Renal pelvis (tissue), 4 donors: ENCODE results near the gene TYW5. TPM values are rescaled to one million over a fixed set of nuclear protein-coding genes. Genes with fewer than 3 reads are reported as not detected.

Experiments
- DNase-seq: peaks from one replicate; pipeline ENCODE4 v3.0.0-alpha.2; 2013
- polyA plus RNA-seq, 3 donors: library from polyadenylated mRNA; unstranded; fragments of 120-200 nt; gene quantifications; one replicate each; pipeline ENCODE4 v1.2.1, GENCODE V29; 2013; ENCODE audit not compliant: insufficient read length in 3 of 3

The TYW5 gene
- polyA plus RNA-seq, 3 donors = 11.3 to 18.7 (median 17.9) TPM

DNA sequence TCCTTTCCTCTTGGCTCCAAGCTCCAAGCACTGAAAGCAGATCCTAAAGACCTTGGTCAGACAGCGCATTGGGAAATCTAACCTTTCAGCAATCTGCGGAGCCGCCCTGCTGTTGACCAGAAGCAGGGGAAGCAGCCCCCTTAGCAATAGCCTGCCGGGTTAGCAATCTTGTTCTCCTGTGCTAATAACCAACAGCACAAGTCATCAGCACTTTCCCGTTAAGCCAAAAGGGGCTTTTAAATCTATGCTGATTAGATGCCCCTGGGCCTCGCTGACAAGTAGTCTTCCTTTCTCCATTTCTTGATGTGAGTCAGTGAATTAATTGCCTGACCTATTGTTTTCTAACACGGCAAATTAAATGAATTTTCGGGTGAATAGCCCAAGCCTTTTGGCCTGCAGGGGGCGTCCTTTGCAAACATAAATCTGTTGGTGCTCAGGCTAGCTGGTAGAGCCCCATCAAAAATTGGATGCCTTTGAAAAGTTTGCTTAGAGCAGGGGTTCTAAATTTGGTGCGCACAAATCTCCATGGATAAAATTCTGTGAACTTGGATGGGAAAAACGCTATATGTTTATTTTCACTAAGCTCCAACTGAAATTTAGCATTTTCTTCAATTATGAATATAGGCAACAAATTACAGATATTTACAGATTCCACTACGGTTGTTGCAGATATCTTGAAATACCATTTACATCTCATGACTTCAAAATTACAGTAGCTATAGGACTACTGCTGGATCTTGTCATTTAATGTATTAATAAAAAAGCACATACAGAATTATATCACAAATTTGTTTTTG lies 24.7 kb upstream of the TYW5 start:
- peak; percentile 76 for DNase-seq

DNA sequence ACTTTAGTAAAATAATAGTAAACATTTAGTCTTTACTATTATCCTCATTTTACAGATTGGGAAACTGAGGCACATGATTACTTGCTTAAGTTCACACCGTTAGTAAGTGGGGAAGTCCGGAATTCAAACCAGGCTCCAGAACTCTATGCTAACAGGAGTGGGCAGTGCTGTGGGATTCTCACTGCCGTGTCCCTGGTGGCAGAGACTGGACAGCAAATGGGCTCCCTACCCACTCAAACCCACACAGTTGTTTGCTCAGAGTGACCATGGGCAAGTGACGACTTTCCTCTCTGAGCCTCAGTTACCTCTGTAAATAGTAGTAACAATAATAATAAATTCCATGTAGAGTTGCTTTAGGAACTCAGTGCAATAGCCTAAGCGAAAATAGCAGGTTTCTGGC lies 24.1 kb upstream of the TYW5 start:
- no peak for DNase-seq

DNA sequence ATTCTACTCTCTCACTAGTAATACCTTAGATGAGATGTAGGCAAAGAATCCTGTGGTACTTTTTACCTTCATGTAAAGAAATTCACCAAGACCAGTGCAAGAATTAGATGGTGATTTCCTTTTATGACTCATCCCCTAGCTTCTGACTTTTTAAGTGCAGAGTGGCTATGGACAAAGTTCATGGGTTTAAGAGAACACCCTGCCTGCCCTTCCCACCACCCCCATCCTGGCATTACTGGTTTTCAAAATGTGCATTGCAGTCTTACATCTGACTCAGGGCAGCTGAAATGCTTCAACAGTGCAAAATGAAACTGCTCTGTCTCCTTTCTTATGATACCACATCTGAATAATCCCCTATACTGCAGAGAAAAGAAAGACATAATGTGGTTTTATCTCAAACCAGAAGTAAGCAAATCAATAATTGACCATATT lies 22.7 kb upstream of the TYW5 start:
- no peak for DNase-seq

DNA sequence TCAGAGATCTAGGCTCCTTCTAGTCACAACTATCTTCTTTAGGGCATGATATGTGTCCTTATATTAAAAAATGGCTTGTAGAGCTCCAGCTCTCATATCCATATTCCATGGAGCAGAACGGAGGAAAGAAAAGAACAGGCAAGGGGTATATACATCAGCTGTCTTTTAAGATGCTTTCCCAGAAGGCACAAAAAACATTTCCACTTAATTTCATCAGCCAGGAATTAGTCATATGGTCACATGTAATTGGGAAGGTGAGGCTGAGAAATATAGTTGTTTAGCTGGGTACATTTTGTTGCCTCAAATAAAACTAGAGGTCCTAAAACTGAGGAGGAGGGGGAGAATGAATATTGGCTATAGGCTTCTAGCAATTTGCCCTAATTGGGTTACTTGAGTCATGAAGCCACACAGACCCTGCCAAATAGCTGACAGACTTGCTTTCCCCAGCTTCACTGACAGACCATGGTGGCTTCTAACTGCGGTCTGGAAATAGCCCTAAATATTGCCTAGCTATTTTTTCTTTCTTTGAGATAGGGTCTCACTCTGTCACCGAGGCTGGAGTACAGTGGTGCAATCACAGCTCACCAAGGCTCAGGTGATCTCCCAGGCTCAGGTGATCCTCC lies 20.1 kb upstream of the TYW5 start:
- DNase-seq = no peak

DNA sequence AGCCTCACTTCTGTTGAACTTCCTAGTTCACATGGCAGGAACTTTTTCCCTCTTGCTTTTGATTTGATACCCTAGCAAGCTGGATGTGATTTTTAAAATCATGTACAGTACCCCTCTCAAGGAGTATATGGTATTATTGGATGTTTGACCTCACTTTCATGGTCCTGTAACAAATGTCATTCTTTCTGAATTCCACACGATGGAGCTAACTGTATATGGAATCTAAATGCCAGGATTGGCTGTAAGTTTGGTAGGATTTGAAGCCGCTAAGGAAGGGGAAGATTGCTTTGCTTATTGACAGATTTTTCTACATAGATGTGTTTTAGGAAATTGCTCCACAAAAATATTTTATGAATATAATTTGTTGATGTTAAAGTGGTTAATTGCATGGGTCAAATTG lies 18.4 kb upstream of the TYW5 start:
- no peak for DNase-seq

DNA sequence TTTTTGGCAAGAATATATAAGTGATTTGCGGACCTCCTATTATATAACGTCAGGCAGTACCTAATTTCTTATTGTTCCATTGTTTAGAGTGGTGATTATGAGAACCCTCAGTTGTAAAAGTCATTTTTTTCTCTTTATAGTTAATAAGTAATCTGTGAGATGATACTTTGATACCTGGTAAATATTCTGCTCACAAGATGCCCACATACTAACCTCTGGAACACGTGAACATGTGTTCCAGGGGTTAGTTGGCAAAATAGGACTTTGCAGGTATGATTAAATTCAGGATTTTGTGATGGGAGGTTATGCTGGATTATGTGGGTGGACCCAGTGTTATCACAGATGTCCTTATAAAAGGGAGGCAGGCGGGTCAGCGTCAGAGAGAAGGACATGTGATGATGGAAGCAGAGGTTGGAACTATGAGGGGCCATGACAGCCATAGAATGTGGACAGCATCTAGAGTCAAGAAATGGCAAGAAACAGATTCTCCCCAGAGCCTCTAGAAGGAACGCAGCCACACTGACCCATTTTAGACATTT lies 16.9 kb upstream of the TYW5 start:
- DNase-seq = no peak

DNA sequence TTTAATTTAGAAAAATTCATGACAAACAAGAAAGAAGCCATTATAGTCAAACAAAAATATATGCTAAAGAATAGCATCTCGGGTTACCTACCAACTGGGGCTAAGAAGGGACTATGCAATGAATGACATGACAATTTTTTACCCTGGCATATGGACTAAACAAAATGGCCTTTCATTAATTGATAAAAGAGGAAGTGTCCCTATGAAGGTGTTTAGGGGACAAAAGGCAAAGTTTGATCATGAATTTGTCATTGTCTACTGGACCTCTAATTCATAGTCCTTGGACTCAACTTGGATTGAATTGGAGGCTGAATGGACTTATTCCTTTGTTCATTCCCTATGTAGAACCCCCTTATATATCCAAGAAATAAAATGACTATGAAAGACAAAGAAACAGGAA lies 12.8 kb upstream of the TYW5 start:
- no peak for DNase-seq

DNA sequence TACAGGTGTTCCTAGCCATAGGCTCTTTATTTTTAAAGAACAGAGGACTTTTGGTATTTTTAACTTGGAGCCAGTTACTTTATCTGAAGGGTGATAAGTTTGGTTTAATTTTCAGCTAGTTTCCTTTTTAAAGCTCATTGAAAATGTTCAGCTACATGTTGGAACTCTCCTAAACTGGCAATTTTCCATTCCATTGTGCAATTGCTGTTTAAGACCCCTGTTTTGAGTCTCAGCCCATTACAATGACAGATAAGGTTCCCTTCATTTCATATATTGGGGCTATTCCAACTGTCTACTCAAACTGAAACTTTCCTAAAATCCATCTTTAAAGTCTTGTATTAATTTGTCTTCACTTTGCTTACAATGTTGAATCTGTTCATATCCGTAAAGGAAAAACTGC lies 11.7 kb upstream of the TYW5 start:
- DNase-seq = no peak

DNA sequence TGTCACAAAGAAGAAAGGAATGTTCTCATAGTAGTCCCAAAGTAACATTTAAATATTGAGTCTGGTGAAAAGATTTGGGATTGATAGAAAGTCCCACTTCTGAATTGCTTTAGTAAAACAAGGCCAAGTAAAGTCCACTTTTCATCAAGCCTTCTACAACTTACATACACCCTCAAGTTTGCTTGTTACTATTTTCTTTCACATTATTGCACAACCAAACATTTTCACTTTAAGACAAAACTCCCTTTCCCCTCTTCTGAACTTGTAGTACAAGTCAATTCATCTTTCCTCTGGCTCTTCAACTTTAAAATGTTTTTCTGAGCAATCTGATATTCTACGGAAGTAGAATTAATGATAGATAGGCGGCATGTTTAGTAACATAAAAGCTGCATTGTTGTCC lies 11.1 kb upstream of the TYW5 start:
- DNase-seq = no peak

DNA sequence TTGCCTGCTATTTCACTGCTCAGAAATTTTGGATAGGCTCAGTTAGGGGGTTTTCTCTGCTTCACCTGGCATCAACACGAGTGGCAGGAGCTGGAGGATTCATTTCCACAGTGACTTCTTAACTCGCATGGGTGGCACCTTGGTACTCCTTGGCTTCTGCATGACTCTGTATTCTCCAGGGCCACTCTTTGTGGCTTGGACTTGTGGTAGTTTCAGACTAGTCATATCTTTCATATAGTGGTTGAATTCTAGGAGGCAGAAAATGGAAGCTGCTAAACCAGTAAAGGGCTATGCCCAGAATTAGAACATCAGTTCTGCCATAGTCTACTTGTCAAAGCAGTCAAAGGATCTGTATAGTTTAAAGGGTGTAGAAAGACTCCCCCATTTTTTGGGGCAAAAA lies 6.9 kb upstream of the TYW5 start:
- no peak for DNase-seq

DNA sequence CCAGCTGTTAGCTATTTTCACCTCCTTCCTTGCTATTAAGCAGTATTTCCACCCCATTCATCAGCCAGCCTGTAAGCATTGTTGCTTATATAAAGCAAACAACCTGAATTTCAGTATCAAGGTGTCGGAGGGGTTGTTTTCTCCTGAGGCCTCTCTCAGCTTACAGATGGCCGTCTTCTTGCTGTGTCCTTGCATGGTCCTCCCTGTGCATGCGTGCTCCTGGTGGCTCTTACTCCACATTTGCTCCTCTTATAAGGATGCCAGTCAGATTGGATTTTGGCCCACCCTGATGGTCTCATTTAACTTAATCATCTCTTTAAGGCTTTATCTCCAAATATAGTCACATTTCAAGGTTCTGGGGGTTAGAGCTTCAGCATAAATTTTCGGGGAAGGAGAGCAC lies 2.7 kb upstream of the TYW5 start:
- DNase-seq = no peak

DNA sequence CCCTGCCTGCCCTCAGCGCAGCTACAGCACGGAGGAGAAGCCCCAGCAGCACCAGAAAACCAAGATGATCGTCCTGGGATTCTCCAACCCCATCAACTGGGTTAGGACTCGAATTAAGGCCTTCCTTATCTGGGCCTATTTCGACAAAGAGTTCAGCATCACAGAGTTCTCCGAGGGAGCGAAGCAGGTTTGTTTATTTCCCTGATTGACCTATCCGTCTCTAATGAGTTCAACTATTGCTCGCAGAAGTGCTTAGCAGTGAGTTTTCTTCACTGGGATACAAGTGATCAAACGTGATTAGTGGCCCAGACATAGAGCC lies 730 bp upstream of the TYW5 start:
- DNase-seq = no peak

DNA sequence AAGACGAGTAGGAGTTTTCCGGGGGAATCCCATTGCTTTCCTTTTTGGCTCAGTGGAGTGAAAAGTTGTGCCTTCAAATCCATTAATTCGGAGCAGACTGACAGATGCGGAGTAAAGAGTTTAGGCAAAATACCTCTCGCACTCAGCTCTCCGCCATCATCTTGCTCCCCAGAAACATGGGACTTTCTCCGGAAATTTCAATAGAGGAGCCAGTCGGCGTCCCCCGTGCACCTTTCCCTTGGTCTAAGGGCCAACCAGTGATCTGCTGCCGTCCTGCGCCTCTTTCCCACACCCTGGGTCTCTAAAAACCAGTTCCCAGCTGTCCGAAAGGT lies 318 bp downstream of the TYW5 start:
- no peak for DNase-seq

DNA sequence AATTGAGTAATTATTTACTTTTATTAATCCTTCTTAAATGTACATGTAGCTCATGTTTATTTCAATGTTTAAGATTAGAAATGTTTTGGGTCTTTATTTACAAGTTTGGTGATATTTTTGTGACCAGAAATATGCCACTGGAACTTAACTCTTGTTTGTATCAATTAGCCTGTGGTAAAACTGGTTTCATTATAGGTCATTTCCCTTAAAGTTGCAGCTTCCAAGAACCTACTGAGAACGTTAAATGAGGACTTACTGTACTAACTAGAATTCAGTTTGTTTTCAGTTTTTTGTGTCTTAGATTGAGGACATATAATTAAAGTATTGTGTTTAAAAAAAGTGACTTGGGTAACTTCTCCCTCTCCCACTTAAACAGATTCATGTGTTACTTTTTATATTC lies 4.3 kb downstream of the TYW5 start:
- no peak for DNase-seq

DNA sequence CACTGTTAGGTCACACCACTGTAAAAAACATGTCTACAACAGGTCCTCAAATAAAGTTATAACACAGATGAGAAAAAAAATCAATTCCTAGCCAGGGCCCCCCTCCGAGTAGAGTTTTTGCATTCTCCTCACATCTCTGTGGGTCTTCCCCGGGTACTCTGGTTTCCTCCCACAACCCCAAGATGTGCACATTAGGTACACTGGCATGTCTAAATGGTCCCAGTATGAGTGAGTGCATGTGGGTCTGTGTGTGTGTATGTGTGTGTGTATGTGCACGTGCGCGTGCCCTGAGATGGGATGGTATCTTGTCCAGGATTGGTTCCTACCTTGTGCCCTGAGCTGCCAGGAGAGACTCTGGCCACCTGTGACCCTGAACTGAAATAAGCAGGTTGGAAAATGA lies 4.9 kb downstream of the TYW5 start:
- no peak for DNase-seq

DNA sequence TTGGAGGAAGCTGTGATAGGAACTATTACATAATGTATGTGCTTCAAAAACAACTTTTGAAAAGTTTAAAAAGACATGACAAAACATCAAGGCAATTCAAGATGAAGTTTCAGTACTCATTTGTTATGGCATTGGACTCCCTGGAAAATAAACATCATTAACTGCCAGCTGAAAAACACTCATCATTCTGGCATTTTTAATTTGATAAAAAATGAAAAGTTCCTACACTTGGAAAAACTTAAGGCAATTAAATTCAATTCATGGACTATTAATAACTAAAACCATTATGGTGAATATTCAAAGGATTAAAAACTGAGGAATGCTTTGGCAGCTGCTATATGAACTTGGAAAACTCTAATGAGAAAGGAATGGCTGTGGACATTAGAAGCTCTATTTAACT lies 8.5 kb downstream of the TYW5 start:
- no peak for DNase-seq

DNA sequence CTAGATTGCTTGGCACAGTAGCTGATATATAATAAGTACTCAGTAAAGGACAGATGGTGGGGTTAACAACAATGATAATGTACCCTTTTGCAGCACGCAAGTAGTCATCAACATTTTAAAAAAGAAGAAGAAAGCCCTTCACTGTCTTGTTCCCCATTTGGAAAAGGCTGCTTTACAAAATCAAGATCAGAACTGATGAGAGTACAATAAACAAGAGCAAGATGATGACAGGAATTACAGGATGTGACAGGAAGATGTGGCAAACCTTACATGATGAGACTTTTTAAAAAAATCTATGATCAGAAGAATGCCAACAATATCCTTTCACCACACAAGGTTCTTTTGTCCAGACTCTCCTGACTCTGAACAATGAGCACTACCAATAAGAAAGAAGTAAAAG lies 9.1 kb downstream of the TYW5 start:
- no peak for DNase-seq

DNA sequence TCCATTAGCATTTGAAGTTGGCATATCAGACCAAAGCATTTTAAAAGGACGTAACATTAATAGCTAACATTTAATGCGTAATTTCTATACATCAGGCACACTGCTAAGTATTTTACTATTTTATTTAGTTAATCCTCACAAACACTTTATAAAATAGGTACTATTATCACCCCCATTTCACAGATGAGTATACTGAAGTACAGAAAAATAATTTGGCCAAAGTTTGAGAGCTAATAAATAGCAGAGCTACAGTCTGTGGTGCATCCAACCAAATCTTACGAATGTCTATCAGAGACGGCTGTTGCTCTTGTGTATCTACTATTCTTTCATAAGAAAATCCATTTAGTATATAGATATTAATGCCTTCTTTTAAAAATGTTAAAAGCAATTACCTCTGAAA lies 11.9 kb downstream of the TYW5 start:
- no peak for DNase-seq

DNA sequence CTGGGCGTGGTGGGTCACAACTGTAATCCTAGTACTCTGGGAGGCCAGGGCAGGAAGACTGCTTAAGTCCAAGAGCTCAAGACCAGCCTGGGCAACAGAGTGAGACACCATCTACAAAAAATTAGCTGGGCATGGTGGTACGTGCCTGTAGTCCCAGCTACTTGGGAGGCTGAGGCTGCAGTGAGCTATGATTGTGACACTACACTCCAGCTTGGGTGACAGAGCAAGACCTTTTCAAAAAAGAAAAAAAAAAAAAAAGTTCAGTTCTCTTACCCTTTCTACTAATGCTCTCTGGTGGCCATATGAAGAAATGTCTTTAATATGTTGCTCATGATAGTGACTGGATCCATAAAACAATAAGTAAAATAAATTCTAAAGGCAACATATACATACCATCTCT lies 14.9 kb downstream of the TYW5 start:
- no peak for DNase-seq

DNA sequence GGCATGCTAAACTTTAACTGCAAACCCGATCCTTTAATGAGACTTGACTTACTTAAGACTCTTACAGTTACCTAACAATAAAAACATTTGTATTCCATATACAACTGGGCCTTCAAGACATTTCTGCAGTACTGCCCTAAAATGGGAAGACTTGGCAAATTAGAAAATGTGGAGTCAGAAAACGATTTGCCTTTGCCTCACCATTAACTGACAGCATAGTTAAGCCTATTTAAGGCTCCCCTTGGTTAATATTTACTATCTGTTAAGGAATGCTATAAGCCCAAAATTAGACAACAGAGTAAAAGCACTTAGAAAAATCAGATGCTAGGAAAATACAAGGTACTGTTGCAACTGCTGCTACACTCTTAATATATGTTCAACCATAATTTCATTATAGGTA lies 18.7 kb downstream of the TYW5 start:
- DNase-seq = no peak

DNA sequence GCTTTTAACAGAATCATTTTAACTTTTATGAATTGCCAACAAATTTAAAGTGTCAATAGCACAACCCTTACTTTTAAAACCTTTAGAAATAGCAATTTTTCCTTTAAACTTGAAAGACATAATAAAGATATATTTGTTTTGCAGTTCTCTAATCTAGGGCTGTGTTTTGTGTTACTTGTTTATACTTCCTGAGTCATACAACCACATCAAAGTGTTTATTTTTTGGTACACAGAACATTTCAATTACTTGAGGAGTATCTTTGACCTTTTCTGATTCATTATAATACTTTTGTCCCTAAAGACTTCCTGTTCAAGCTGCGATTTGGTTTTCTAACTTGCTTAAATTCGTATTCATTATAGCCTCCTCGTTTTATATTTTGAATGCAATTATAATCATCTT lies 21.8 kb downstream of the TYW5 start:
- no peak for DNase-seq

DNA sequence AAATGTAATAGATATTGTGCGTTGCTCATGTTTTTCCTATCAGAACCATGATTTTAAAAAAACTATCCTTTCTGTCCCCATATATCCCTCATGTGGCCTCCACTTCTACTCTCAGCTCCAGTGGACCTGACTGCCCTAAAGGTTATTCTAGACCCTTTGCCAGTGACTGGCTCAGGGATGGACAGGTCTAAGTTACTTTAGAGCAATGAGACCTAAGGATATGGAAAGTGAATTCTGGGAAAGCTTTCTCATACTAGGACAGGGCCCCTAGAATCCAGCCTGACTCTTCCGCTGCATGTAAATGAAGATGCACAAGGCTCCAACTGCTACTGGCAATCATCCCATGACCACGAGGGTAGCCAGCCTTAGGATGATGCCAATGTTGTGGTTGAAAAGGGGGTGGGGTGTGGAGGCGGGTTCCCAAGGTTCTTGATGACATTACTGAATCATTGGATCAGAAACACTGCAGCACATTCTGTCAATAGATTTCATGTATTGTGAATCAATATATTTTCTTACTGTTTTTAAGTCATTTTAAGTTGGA lies 22.9 kb downstream of the TYW5 start:
- no peak for DNase-seq

DNA sequence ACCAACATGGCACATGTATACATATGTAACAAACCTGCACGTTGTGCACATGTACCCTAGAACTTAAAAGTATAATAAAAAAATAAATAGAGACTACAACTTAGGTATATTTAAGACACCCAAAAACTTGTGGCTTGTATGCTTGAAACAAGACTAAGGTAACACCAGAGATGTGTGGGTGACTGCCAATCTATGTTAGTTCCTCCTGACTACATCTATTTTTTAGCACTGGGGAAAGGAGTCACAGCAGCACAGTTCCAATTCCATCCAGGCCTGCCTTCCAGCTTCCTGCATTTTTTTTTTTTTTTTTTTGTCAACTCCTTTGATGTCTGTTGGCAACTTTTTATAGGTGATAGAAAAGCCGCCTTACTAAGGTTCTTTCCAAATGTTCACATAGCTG lies 26.0 kb downstream of the TYW5 start:
- no peak for DNase-seq

DNA sequence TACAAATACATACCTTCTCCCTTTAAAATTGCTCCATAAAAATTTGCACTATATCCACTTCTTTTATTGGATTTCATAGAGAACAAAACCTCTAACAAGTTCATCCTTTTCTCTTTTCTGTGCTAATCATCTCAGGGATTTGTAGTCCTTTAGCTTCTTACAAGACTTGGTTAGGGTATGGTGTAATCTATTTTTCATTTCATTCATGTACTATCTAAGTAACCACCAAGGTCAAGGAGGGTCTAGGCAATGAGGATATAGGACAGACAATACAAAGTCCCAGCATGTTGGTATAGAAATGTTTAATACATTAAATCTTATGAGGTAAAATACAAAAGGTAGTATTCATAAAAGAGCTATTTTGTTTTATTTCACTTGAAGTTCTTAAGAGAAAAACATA lies 26.7 kb downstream of the TYW5 start:
- no peak for DNase-seq
